T-helper 1 cell treated with Interleukin-12 subunit alpha and Interleukin-12 subunit beta and Interleukin-4 antibody, amounts not matched to agents 30 μg/mL and 1 μg/mL, for 36 hours (primary cell): ENCODE results near the gene CATSPERD.

Source experiments
- H3K27ac Mint-ChIP-seq: one replicate; pipeline ENCODE4 v1.8.0; 2021; ENCODE audit warnings: mild to moderate bottlenecking, mixed read lengths
- H3K27me3 Mint-ChIP-seq: one replicate; pipeline ENCODE4 v1.8.0; 2021; ENCODE audit warnings: low read depth, mixed read lengths
- H3K36me3 Mint-ChIP-seq: one replicate; pipeline ENCODE4 v1.8.0; 2021; ENCODE audit warnings: low read depth, mixed read lengths
- H3K4me1 Mint-ChIP-seq: one replicate; pipeline ENCODE4 v1.8.0; 2021; ENCODE audit warnings: low read depth, mixed read lengths
- H3K4me3 Mint-ChIP-seq: one replicate; pipeline ENCODE4 v1.8.0; 2021; ENCODE audit warnings: mild to moderate bottlenecking, moderate library complexity, mixed read lengths
- H3K9me3 Mint-ChIP-seq: one replicate; pipeline ENCODE4 v1.8.0; 2021; ENCODE audit warnings: mixed read lengths

The CATSPERD gene, protein sequence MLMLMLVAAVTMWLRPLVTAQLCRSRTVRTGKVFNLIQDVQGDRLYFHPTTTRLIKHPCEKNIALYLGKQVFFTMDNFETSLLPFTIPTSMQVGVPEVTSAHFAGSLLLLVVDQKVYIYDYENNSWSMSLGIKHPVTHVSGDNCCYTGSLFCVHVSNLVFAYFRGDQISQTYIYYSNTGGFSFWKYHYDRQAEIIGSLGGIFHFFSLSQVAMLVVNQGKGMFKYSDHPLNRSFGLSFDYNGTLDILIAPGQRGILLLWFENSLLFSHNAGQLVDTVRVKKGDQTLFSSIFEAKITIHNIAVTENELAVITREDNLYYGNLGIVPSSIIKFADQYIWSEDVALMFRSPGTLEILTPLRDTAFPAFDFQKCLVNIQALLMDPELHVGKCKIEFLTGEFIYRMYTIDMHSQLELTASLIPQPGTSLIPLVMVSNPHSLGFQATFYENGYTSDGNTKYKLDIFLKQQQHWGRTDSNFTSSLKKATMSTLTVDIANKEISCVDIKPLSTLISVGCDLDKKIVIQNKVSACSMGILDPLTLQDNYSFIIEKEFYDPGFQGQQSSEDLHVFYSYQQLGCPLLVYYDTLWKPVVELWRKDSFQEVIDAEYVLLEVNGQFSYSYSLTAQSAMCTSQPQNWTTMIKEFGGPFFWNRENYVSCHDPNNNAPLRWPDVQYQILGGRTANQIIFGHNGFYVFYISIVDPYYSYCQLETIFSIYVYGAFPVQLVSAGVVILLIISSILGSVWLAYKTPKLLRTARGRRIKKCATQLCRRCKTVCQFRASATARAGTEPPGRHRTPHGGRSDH

DNA sequence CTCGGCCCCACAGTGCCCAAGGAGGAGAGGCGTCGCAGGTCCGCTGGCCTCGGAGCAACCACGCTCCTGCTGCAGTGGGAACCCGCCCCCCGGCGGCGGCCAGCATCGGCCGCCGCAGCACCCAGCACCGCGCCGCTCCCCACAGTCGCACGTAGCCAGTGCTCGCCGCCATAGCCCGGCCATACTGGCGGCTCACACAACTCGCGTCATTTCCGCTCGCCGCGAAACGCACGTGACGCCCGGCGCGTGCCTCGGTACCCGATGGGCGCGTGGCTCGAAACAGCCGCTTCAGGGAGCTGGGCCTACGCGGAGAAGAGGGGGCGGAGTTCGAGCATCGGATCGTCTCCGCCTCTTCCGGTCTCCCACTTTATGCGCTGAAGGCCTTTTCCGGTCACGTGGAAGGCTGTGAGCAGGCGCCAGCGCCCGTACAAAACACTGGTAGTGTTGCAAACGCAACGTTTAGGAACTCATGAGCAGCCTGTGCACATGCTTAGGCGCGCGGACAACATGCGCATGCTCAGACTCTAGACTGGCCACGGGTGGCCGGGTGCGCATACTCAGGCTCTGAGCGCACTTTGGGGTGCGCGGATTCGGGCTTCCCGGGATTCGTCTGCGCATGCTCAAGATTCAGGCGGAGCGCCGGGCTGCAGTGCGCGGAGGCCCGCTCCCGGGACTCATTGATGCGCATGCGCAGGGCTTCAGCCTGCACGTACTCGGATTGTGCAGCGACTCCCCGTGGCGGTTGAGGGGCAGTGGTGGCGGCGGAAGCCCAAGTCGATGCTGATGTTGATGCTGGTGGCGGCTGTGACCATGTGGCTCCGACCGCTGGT is at the start of gene CATSPERD, which contains the start of gene LONP1:
Gene CATSPERD (plus strand): TSS at position 677 of the 830 bp plus-strand sequence. CDS start 101 bp downstream, at position 778.
Gene LONP1 (minus strand): TSS at position 186 of the 830 bp plus-strand sequence. CDS start 14 bp downstream, at position 172.
- H3K36me3 Mint-ChIP-seq, result peaks cover 10% of the 10 kb centered on the region
- H3K4me3 Mint-ChIP-seq, result peak within 1 kb of the TSS; percentile 88
- peaks cover 25% of the 10 kb centered on the region for H3K4me1 Mint-ChIP-seq
- no peaks in the 10 kb centered on the region for H3K9me3 Mint-ChIP-seq
- H3K27me3 Mint-ChIP-seq, result peaks cover 4% of the 10 kb centered on the region
- H3K27ac Mint-ChIP-seq, result peak within 1 kb of the TSS; percentile 93

DNA sequence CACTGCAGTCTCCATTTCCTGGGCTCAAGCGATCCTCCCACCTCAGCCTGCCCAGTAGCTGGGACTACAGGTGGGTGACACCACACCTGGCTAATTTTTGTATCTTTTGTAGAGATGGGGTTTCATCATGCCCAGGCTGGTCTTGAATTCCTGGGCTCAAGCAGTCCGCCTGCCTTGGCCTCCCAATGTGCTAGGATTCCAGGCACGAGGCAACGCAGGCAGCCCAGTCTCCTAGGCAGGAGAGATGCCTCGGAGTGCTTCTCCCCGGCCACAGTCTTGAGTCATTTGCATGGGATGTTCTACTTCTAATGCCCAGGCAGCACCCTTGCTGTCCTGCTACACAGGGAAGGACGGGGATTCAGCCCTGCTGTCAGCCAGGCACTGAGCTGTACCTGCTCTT is 48.8 kb upstream of the CATSPERD start:
- Mint-ChIP-seq H3K36me3 (peaks cover 34% of the 10 kb centered on the region), H3K27me3 (no peaks in the 10 kb centered on the region), H3K9me3 (no peaks in the 10 kb centered on the region), H3K27ac (no peak overlapping the region), H3K4me1 (peaks cover 1% of the 10 kb centered on the region), H3K4me3 (no peak overlapping the region)

DNA sequence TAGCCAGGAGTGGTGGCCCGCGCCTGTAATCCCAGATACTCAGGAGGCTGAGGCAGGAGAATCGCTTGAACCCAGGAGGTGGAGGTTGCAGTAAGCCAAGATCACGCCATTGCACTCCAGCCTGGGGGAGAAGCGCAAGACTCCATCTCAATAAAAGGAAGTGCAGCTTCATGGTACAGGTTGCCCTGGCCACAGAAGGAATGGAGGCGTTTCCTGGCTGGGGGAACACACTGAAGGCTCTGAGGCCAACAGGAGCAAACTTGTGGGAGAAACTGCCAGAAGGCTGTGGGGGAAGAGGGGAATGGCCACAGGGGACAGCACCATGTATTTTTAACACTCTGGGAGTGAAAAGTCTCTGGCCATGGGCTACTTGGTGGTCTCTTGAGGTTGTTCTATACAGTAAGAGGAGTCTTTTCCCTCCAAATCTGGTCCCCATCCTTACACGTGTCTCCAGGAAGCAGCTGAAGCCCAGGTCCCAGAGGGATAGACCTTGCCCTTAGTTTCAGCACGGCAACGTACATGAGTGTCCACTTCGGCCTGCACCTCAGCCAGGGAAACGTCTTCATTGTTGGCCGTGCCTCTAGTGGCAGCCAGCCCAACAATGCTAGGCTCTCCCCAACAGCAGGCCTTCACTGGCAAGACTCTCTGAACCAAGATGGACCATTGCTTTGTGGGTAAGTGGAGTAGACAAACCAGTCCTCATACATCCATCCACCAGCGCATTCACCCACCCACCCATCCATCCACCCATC is 47.6 kb upstream of the CATSPERD start:
- Mint-ChIP-seq H3K4me1 (peaks cover 1% of the 10 kb centered on the region), H3K27me3 (no peaks in the 10 kb centered on the region), H3K9me3 (no peaks in the 10 kb centered on the region), H3K27ac (no peak overlapping the region), H3K36me3 (peaks cover 24% of the 10 kb centered on the region), H3K4me3 (no peak overlapping the region)

DNA sequence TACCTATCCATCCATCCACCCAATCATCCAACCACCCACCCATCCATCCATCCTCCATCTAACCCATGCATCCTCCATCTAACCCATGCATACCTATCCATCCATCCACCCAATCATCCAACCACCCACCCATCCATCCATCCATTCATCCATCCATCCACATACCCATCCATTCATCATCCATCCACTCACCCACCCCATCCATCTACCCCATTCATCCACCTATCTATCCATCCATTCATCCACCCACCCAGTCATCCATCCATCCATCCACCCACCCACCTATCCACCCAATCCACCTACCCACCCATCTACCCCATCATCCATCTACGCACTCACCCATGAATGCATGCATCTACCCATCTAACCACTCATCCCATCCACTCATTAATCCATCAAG is 46.7 kb upstream of the CATSPERD start:
- Mint-ChIP-seq H3K9me3 (no peaks in the 10 kb centered on the region), H3K4me3 (no peak overlapping the region), H3K4me1 (peaks cover 1% of the 10 kb centered on the region), H3K36me3 (peaks cover 23% of the 10 kb centered on the region), H3K27me3 (no peaks in the 10 kb centered on the region), H3K27ac (no peak overlapping the region)

DNA sequence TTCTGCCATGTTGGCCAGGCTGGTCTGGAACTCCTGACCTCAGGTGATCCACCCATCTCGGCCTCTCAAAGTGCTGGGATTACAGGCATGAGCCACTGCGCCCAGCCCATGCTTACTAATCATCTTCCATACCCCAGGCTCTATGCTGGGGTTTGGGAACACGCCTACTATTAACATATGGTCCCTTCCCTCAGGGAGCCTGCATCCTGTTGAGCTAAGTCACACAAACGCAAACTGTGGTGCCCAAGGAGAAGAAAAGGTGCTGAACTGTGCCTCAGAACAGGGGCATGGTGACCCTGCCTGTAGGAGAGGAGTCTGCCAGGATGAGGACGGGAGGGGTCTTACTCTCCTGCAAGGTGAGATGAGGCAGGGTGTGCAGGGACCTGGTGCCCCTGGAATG is 45.7 kb upstream of the CATSPERD start:
- Mint-ChIP-seq H3K27me3 (no peaks in the 10 kb centered on the region), H3K4me3 (no peak overlapping the region), H3K4me1 (peaks cover 6% of the 10 kb centered on the region), H3K27ac (no peak overlapping the region), H3K9me3 (no peaks in the 10 kb centered on the region), H3K36me3 (peaks cover 17% of the 10 kb centered on the region)

DNA sequence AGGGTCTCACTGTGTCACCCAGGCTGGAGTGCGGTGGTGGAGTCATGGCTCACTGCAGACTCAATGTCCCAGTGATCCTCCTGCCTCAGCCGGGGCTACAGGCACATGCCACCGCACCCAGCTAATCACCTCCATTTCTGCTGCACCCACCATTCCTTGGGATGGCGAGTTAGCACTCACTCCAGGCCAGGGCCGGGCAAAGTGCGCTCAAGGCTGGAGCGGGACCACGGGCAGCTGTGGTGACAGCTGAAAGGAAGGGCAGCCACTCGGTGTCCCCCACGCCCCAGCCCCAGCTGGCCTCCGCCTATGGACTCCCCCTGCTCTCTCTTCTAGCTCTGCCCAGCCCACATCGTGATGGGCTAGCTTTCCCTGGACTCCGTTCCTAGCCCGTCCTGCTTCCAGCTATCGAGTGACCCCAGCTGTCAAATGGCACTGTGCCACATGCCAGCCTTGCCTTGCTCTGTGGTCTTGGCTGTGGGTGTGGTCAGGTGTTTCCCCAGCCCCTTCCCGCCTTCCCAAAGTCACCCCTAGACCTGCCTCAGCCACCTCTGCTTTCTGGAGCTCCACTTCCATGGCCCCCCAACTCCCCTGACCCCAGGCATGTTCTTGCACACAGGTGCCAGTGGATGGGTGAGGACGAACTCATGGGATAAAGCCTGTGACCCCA is 44.2 kb upstream of the CATSPERD start:
- H3K4me3 Mint-ChIP-seq, result no peak overlapping the region
- no peaks in the 10 kb centered on the region for H3K27me3 Mint-ChIP-seq
- H3K9me3 Mint-ChIP-seq, result no peaks in the 10 kb centered on the region
- H3K4me1 Mint-ChIP-seq, result peaks cover 8% of the 10 kb centered on the region
- H3K36me3 Mint-ChIP-seq, result peaks cover 13% of the 10 kb centered on the region
- no peak overlapping the region for H3K27ac Mint-ChIP-seq

DNA sequence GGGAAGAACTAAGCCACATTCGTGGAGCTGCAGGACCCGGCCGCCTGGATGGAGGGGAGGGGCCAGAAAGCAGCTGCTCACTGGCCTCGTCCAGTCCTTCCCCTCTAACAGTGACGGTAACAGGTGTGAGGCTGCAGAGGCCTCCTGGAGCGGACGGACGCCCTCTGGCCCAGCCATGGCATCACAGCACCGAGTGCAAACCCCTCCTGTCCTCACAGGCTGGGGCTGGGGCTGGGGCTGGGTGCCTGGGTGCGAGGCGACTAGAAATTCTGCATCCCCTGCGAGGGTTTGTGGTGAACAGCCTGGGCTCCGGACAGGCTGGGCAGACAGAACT is 43.7 kb upstream of the CATSPERD start:
- H3K27ac Mint-ChIP-seq, result no peak overlapping the region
- H3K4me3 Mint-ChIP-seq, result no peak overlapping the region
- H3K4me1 Mint-ChIP-seq, result peaks cover 12% of the 10 kb centered on the region
- H3K36me3 Mint-ChIP-seq, result peaks cover 13% of the 10 kb centered on the region
- no peaks in the 10 kb centered on the region for H3K9me3 Mint-ChIP-seq
- peaks cover 4% of the 10 kb centered on the region for H3K27me3 Mint-ChIP-seq

DNA sequence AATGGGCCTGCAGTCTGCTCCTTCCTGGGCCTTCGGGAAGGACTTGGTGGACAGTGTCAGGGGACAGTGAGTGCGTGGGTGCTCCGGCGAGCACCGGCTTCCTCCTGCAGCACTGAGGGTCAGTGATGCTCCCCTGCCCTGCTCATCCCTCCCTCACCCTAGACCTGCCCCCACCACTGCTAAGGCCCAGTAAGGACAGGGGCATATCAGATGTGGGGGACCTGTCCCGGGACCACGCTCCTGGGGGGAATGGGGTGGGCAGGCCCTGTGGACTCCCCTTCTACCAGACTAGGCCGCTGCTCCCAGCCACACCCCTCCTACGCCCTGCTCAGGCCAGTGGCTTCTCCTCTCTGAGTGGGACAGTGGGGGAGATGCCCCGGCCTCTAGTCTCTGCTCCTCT is 43.3 kb upstream of the CATSPERD start:
- H3K4me3 Mint-ChIP-seq, result no peak overlapping the region
- peaks cover 11% of the 10 kb centered on the region for H3K36me3 Mint-ChIP-seq
- H3K9me3 Mint-ChIP-seq, result no peaks in the 10 kb centered on the region
- H3K27me3 Mint-ChIP-seq, result peaks cover 8% of the 10 kb centered on the region
- H3K27ac Mint-ChIP-seq, result no peak overlapping the region
- peaks cover 16% of the 10 kb centered on the region for H3K4me1 Mint-ChIP-seq

DNA sequence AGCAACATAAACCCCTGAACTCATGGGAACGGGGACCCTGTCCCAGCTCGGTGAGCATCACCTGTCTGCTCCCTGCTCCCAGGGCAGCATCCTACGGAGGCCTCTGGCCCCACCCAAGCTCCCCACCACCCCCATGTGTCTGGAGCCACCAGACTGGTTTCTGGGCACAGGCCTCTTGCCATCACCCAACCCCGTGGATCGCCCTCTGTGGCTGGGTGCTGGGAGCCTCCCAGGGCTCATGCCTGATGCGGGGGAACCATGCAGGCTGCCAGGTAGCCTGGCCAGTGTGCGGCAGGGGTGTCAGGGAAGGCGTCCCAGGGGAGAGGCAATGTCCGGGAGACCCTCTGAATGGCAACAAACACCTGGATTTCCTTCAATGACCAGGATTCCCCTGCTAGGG is 42.9 kb upstream of the CATSPERD start:
- H3K9me3 Mint-ChIP-seq, result no peaks in the 10 kb centered on the region
- H3K4me3 Mint-ChIP-seq, result no peak overlapping the region
- peaks cover 17% of the 10 kb centered on the region for H3K4me1 Mint-ChIP-seq
- peaks cover 11% of the 10 kb centered on the region for H3K36me3 Mint-ChIP-seq
- H3K27me3 Mint-ChIP-seq, result peaks cover 11% of the 10 kb centered on the region
- no peak overlapping the region for H3K27ac Mint-ChIP-seq

DNA sequence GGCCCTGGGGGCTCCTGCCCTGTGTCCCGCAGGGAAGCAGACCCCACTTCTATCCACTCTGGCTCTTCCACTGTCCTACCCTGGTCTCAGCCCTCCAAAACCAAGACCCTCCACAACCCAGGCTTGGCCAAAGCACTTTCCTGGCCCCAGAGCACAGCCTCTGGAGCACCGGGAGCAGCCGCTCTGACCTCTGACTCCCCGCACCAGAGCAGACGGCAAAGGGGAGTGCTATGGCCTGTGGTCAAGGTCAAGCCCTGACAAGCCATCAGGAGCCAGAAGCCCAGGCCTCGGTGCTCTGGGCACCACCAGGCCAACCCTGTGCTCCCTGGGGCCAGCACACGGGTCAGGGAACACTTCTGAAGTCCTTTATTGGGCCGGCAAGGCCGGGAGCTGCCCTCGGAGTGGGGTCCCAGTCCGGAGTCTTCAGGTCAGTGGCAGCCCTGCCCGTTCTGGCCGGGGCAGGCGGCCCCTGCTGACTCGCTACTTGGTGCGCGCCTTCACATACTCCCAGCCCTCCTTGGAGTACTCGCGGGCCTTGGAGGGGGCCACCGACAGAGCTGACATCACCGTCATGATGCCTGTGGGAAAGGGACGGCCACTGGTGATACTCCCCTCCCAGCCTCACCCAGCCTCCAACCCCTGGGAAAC is 42.2 kb upstream of the CATSPERD start:
- H3K27me3 Mint-ChIP-seq, result peaks cover 11% of the 10 kb centered on the region
- peaks cover 17% of the 10 kb centered on the region for H3K4me1 Mint-ChIP-seq

DNA sequence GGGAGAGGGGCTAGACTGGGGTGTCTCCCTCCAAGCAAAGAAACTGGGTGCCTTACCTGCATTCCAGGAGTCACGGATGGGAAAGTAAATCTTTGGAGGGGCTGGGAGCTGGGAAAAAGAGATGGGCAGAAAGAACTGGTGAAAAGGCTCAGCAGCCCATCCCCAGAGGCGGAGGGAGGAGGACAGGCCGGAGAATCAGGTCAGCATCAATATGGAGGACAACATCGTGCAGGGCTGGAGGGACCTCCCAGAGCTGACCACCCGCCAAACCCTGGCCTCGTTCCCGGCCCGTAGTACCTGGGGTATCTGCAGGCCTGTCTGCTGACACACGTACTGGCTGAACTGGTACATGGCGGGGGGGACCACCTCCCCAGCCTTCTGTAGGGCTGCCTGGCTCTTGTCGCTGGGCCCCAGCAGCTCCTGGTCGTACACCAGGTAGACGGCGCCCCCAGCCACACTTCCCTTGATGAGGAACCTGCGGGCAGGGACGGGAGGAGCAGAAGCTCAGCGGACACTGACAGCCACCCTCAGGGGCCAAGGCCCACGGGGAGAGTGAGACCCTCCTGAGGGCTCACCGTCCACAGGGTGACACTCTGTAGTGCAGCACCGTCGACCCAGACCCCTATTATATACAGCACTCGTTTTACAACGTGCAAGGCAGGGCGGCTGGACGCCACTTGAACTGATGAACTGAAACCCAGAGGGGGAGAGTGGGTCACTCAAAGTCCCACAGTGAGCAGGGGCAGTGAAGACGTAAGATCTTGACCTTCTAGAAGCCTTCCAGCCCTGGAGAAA is 41.0 kb upstream of the CATSPERD start:
- H3K36me3 Mint-ChIP-seq, result no peaks in the 10 kb centered on the region
- peaks cover 11% of the 10 kb centered on the region for H3K27me3 Mint-ChIP-seq
- peaks cover 17% of the 10 kb centered on the region for H3K4me1 Mint-ChIP-seq
- H3K4me3 Mint-ChIP-seq, result peak overlapping the region; percentile 81
- H3K27ac Mint-ChIP-seq, result peak overlapping the region; percentile 88
- H3K9me3 Mint-ChIP-seq, result no peaks in the 10 kb centered on the region

More for the DNA sequence above, 42.2 kb upstream of the CATSPERD start:
- Mint-ChIP-seq H3K27ac (no peak overlapping the region), H3K4me3 (no peak overlapping the region), H3K36me3 (peaks cover 5% of the 10 kb centered on the region), H3K9me3 (no peaks in the 10 kb centered on the region)

DNA sequence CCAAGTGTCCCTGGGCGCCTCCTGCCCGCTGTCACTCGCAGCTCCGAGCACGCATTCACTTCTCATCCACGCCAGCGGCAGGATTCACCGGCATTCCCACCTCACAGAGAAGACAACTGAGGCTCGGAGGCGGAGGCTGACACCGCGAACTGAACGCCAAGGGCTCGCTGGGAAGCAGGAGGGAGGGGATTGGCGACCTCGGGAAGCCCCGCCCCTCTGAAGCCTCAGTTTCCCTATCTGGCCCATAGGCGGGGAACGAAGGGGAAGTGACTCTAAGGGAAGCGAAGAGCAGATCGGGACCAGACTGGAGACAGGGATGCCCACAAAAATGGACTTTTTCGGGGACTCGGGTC is 40.4 kb upstream of the CATSPERD start:
- Mint-ChIP-seq H3K27me3 (peaks cover 11% of the 10 kb centered on the region), H3K9me3 (no peaks in the 10 kb centered on the region), H3K4me1 (peaks cover 17% of the 10 kb centered on the region), H3K27ac (peak overlapping the region; percentile 88), H3K36me3 (no peaks in the 10 kb centered on the region), H3K4me3 (peak overlapping the region; percentile 81)
